HG03558 (cell line): ENCODE data around the gene ZNF618.

Experiments
- ATAC-seq: cut with Tn5 transposase; IDR thresholded peaks from one replicate; pipeline ENCODE4 v1.9.1; 2021; ENCODE audit warnings: moderate number of reproducible peaks; ENCODE audit not compliant: unreplicated experiment; ENCODE audit errors: extremely low read depth

The ZNF618 gene

DNA sequence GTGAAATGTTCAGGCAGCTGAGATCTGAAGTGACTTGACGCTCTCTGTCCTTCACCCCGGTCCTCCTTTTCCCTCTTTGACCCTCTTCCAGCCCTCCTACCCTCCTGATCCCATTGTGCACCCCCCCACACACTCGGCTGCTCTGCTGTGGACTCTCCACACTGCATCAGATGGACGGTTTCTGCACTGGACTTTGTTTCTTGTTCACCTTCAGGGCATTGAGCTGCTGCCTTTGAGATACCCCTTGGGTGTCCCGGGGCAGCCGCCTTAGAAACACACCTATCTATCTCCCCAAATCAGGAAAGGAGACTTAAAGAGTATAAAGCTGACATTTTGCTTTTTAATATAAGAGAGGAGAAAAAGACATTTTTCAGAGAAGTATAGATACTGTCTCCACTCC, 174.5 kb downstream of the ZNF618 start:
- ATAC-seq: no peak

DNA sequence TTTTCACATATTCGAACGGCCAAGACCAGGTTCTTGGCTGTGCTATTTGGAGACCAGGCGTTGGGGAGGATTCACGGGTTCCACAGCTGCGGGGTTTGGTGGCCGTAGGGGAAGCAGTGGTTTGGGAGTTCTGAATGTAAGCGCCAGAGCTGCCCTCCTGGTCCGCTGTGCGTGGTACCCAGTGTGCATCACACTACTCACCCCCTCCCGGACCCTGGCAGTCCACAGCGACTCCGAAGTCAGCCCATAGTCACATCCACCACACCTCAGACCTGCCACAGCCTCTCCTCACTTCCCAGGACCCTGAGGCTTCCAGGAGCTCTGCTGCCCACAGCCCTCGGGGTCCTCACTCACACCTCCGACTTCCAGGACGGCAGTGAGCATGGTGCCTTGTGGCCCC, 175.2 kb downstream of the ZNF618 start:
- no peak for ATAC-seq

DNA sequence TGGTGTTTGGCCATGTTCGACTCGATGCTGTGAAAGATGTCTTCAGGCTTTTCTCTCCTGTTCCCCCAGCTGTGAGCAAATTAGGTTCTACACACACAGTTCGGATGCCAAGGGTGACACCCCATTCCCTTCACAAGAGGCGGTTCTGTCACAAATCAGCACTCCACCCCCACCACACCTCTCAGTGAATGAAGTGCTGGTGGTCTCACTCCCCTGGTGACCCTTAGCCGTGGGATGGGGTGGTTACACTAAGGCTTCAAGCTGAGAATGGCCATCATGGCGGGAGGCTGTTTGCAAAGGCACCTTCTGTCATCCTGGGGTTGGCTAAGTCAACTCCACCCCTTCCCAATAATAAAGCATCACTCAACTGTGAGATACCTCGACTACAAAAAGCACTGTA, 175.6 kb downstream of the ZNF618 start:
- no peak for ATAC-seq

DNA sequence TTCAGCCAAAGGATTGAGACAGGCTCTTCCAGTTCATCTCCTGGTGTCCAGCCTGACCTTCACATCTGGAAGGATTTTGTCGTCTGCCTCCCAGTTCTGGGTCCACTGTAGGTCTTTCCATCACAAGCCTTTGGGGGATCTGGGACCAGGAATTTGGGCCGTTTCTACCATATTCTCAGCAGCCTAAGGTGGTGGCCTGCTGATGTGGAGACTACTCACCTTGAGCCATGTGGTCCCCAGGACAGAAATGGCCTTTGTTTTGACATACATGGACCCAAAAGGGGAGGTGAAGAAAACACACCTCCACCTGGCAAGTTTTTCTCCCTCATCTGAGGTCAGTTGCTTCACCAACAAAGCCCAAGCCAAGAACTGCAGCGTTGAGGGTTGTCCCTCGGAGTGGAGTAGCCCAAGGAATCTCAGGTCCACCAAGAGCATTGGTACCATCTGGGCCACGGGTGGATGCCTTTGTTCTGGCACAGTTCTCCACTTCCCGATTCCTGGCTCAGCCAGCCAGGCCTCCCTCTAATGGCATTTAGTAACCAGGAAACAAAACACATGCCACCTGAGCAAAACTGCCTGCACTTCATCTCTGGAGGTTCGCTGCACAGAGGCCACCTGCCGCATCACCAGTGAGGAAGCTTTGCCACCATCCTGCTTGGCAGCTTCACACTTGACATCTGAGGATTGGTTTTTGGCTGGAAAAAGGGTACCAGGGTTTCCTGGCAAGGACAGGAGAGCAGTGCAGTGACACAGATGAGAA, 177.3 kb downstream of the ZNF618 start:
- no peak for ATAC-seq

DNA sequence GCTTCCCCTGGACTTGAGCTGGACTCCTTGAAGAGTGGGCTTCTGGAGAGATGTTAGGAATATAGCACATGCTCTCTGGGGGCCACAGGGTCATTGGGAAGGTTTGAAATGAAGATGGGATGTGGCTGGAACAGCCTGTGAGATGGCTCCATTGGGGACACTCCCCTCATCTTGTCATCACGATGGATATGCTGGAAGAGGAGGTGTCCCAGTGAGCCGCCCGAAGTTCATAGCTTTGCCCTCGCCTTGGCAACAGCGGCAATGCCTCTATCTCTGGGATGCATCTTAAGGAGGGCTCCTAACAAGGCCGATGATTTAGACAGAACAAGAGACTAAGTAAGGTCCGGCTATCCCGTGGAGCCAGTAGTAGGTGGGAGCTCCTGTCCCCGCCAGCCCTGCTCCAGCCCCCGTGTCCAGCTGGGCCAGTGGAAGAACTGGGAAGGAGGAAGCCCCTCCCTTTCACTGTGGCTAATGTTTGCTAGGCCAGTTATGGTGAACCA, 178.1 kb downstream of the ZNF618 start:
- no peak for ATAC-seq

DNA sequence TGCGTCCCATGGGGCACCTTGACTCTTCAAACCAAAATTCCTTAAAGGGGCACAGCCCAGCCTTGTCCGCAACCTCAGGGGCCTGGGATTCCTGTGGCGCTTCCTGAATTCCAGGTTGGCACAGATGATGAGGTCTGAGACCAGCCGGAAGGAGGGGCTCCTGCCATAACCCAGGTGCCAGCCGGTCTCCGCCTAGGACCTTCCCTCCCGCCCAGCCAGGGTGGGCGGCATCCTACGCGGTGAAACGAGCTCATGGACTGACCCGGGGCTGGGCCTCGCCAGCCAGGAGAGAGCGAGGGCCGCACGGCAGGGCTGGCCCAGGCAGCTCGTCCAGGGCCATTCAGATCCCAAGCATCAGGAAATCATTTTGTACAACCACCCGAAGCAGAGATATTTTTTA, 179.0 kb downstream of the ZNF618 start:
- ATAC-seq: no peak

DNA sequence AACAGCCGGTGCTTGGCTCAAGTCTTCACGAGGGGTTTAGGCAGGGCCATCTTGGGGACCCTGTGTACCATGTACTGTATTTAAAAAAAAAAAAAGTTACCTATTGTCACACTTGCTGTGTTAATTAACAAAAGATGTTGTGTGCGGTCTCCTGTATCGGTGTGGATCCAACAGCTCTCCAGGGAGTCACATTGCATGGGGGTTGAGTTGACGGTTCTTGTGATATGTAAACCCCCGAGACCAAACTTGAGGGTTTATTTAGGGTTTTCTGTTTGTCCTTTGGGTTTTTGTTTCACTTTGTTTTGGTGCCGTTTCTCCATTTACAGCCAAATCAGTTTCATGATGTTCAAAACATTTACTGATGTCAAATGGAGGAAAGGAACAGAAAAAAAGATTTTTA, 179.8 kb downstream of the ZNF618 start:
- no peak for ATAC-seq

DNA sequence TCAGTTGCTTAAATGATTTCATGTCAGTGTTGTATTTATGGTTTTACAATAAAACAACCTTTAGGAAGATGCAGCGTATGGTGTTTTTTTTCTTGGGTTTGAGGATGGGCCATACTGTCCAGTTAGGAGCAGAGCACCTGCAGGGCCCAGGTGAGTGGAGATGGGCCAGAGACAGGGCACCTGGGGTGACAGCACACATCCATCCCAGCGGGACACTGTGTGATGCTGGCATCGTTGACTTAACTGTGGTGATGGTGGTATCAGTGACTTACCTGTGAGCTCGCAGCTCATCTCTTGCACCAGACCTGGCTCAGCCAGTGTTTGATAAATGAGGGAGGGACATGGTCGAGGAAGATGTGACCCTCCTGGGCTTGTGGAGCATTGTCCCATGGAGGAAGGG, 180.4 kb downstream of the ZNF618 start:
- no peak for ATAC-seq

DNA sequence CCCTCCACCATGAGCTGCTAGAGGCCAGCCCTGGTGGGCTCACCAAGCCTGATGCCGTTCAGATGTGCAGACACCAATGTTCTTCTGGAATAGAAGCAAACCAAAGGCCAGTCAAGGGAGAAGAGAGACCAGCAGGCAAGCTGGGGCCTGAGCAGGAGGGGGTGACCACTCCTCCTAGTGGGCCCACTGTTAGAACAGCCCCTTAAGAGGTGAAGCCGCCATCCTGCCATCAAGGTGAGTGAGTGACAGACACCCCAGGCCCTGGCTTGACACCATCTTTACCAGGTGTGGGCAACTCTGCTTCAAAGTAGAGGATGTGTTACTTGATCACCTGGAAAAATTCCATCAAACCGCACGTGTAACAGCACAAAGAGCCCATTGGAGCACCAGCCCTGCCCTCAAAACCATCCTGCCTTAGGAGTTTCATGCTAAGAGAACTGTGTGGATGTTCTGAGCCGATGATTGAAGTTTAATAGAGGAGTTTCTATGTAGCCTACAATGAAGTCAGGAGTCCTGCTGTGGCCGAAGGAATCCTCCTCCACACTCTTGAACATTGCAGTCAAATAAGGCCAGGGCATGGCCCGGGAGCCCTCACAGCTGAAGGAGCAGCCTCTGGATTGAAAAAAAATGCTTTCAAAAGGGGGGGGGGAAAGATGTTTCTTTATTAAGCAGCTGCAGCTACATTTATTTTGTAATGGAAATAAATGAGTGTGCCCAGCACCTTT, 181.2 kb downstream of the ZNF618 start:
- ATAC-seq: no peak

DNA sequence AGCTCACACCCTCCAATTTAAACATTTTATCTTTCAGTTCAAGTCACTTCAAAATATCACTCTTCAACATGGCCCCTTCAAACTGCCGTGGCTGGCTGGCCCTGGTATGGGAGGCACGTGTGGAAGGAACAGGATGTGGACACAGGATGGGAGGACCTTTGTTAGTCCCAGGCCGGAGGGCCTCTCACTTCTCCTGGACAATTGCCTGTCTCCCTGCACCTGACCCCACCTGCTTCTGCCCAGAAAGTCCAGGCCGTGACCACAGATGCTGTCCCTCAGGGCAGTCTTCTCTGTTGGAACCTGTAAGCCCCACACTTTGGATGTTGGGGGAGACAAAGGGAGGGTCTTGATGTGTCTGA, 182.6 kb downstream of the ZNF618 start:
- ATAC-seq: no peak

DNA sequence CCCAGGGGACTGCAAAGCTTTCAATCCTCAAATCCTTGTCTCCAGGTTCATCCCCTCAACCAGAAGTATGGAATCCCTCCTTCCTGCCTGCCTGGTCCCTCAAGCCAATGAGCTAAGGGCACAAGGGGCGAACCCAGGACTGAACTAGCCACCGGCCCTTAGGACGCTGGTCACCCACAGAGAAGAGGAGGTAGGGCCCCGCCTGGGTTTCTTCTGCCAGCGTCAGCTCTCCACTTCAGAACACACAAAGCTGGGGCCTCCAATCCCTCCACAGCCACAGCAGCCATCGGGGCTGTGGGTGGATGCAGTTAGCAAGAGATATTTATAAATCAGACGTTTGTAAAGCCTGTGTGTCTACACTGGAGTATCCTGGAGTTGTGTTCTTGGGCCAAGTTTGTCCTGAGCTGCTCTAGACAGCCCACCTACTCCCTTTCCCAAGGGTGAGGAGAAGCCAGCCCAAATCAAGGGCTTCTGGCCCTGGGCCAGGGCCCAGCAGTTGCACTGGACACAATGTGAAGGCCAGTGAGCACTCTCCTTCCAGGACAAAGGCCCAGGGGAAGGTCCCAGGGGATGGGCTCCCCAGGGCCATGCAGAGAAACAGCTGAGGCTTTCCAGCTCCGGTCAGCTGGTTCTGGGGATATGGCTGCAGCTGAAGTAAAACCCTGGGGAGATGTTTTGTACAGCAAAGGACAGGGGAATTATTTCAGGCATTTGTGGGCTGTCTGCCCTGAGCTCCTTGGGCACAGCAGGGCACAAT, 183.1 kb downstream of the ZNF618 start:
- ATAC-seq: no peak

DNA sequence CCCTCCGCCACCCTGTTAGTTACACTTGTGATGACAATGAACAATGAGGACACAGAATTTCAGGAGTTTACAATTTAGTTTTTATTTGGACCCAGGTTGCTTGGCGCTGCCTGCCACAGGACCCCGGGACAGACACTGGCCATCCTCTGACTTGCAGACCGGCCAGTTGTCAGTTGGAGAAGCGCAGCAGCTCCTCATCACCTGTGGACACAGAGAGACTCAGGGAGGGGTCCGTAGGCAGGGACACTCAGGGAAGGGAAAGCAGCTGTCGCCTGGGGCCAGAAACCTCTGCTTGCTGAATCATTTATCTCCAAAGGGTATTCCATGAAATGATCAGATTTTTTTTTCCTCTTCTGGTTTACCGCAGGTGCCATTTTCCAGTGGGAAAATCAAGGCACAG, 184.0 kb downstream of the ZNF618 start:
- no peak for ATAC-seq

DNA sequence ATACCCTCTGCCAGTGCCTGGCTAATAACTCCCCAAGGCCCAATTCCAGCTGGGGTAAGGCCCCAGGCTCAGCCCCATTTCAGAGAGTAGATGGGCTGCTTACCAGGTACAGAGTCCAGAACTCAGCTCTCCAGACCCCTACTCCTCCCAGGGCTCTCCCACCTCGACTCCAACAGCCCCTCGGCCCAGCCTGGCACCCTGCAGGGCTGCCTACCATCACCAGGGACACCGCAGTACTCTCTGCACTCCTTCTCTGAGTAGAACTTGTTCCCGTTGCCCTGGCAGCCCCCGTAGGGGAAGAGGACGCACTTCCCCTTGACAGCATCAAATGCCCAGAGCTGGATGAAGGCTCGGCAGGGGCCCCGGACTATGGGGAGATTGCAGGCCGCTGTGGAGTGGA, 184.6 kb downstream of the ZNF618 start:
- no peak for ATAC-seq

DNA sequence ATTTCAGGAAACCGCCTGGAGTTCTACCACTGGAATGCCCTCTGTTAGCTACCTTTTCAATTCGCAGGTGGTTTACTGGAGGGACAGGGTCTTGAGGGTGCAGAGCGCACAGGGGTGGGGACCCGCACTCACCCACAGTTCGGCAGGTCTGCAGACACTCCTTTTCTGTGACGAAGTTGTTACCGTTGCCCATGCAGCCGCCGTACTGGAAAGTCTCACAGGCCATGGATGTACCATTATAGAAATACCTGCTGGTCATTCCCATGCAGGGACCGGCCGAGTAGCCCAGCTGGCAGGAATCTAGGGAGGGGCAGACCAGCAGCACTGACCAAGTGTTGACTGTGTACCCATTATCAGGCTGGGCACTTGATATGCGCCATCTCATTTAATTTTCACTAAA, 185.2 kb downstream of the ZNF618 start:
- ATAC-seq: no peak

DNA sequence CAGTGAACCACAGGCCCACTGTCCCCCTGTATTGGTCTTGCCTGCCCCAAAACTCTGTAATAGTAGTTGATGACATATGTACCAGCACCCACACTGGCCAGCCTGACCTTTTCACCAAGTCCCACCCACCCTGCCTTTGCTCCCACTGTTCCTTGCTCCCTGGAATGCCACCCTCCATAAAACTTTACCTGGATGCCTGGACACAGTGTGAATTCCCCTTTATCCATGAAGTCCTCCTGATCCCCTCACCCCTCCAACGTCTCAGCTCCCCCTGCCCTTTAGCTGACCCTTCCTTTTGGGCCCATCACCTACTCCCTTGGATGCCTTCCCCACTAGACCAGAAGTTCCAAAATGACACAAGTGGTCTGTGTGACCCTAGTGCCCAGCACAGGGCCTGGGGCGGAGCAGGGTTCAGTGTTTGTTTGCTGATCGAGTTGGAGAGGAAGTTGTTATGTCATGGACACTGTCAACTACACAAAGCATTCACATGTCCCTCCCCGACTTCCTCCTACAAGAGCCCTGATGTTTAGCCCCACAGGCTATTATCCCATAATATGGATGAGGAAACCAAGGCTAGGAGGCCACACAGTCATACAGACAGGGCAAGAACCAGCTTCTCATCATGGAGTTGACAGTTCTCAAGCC, 185.8 kb downstream of the ZNF618 start:
- no peak for ATAC-seq

DNA sequence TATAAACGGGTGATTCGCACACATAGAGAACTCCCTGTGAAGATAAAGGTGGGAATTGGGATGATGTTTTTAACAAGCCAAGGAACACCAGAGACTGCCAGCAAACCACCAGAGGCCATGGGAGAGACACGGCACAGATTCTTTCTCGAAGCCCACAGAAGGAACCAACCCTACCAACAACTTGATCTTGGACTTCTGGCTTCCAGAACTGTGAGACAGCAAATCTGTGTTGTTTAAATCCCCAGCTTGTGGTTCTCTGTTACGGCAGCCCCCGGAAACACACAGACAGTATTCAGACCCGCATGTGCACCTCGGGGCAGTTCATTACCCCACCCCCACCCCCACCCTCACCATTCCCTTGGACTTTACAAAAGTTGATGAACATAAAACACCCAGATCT, 189.2 kb downstream of the ZNF618 start:
- no peak for ATAC-seq

DNA sequence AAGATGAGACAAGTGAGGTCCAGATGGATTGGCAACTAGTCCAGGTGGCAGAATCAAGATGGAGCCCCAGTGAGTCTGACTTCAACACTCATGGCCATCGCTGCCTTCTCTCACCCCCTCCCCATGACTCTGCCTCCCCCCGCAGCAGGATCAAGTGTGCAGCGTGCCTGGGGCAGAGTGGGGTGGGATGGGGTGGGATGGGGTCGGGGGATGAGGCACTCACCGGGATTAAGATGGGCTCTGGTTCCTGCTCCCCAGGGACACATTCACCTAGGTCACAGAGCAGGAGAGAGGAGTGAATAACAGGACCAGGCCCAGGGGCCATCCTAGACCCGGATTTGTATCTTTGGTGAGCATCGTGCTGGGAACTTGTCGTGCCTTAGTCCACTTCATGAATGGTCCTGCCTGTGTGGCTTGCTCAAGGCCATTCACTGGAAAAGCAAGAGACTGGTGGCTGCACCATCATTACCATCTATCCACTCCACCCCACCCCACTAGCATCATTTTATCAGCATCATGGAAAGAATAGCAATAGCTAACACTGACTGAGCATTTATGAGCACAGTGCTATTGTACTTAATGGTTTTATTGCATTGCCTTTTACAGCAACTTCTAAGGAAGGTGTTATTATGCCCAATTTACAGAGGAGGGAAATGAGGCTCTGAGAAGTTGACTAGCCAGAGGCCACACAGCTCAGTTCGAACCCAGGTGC, 193.5 kb downstream of the ZNF618 start:
- ATAC-seq: no peak

DNA sequence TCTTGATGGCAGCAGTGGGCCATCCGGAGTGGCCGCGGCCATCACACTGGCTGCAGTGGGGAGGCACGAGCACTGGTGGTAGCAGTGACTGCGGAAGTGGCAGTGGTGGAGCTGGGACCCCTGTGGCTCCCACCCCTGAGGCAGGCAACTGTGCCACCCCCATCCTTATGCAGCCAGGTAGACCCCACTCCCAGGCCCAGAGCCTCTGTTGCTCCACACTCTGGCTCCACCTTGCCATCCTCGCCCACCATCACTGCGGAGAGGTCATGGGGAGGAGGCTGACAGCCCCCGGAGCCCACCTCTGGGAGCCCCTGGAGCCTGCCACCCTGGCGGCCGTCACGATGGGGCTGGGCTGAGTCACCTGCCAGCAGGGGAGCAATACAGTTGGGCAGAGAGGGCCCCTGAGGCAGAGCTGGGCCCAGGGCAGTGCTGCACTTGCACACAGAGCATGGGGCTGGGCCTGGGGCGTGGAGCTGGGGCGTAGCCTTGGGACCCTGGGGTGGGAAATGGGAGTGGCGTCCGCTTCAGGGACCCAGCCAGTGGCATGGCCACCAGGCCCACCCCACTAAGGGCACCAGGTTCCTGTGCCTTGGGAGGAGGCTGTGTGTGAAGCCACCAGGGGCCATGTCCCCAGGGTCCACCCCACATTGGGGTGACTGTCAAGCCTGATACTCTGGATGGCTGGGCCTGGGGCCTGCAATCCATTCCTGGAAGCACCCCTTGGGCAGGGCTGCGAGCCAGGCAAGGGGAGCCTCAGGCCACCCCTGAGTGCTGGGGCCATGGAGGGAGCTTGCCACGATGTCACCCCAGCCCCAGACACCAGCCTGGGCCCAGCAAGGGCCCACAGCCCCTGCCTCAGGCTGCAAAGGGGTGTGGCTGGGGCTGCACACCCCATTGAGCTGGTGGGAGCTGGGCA, 194.3 kb downstream of the ZNF618 start:
- ATAC-seq: no peak

DNA sequence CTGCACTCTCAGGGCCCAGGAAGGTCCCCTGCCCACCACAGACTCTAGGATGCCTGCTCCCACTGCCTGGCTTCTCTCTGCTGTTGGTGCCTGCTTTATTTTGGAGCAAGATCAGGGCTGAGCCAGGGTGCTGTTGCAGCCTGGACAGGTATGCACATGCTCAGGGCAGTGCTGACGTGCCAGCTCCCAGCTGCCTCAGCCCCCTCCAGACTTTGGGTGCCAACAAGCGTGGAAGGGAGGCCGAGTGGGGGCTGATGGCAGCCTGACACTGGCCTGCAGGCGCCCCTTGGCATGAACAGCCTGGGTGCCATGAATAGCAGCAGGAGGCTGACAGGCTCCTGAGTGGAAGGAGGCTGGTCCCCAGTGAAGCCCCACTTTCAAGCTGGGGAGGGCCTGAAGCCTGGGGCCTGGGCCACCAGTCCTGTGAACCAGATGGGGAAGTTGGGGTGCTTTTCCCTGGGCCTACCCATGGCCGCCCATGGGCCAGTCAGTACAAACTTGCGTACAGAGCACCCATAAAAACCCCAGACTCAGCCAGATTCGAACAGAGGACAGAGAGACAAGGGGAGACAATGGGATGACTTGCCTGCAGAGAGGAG, 195.2 kb downstream of the ZNF618 start:
- no peak for ATAC-seq
